CD4-positive, alpha-beta T cell (primary cell): Measurements from ENCODE around the gene SPATA9. TPM values are rescaled to one million over a fixed set of nuclear protein-coding genes. Genes with fewer than 3 reads are reported as not detected.

Source experiments
- ATAC-seq: fragments of 200-7000 bp; cut with Tn5 transposase; one replicate; pipeline ENCODE4 v1.10.0; 2022; ENCODE audit warnings: mild to moderate bottlenecking; ENCODE audit not compliant: poor library complexity
- CTCF ChIA-PET: fragments of 350-600 bp; sonication (Branson Sonifier 250); formaldehyde crosslinking; loops from one replicate; lab custom pipeline; 2021; ENCODE audit warnings: antibody characterized with exemption, inconsistent platforms; lab: Charles Lee
- POLR2A ChIA-PET: fragments of 350-600 bp; sonication (Branson Sonifier 250); formaldehyde crosslinking; loops from one replicate; lab custom pipeline; 2021; ENCODE audit warnings: antibody characterized with exemption, inconsistent platforms; lab: Charles Lee
- DNase-seq, 14 experiments: peaks; one replicate each; pipeline ENCODE4 v3.0.0-alpha.2; 2013 to 2020; ENCODE audit warnings: mixed read lengths in 2 of 14
- H3K27ac ChIP-seq, 2 donors: one replicate each; pipeline versions ENCODE4 v1.5.1 to v1.7.0; 2013; ENCODE audit warnings: low read length in 2 of 2, low read depth in 1 of 2, mild to moderate bottlenecking in 1 of 2
- H3K27me3 ChIP-seq, 2 experiments: 1 replicate in 1 of 2; 2 replicates in 1 of 2; pipeline versions ENCODE4 v1.6.1 to v1.7.0; 2013; ENCODE audit warnings: low read length in 2 of 2, control low read depth in 1 of 2, mild to moderate bottlenecking in 1 of 2, moderate library complexity in 1 of 2; ENCODE audit not compliant: insufficient read depth in 2 of 2, control insufficient read depth in 1 of 2
- H3K36me3 ChIP-seq: one replicate; pipeline ENCODE4 v1.6.1; 2013; ENCODE audit warnings: low read length, control low read depth; ENCODE audit not compliant: insufficient read depth
- H3K4me1 ChIP-seq: one replicate; pipeline ENCODE4 v1.6.1; 2013; ENCODE audit warnings: low read length, control low read depth; ENCODE audit not compliant: insufficient read depth
- H3K4me3 ChIP-seq: one replicate; pipeline ENCODE4 v1.5.1; 2013; ENCODE audit warnings: mild to moderate bottlenecking, low read length, moderate library complexity
- H3K9me3 ChIP-seq, 2 experiments: 1 replicate in 1 of 2; 2 replicates in 1 of 2; pipeline versions ENCODE4 v1.6.1 to v1.7.0; 2013; ENCODE audit warnings: low read length in 2 of 2, mild to moderate bottlenecking in 2 of 2, control low read depth in 1 of 2, moderate library complexity in 1 of 2; ENCODE audit not compliant: control insufficient read depth in 1 of 2, insufficient read depth in 1 of 2
- H3K27ac Mint-ChIP-seq: one replicate; pipeline ENCODE4 v1.8.0; 2020; ENCODE audit warnings: mixed read lengths
- H3K27me3 Mint-ChIP-seq: one replicate; pipeline ENCODE4 v1.8.0; 2021; ENCODE audit warnings: mixed read lengths
- H3K36me3 Mint-ChIP-seq: one replicate; pipeline ENCODE4 v1.8.0; 2021; ENCODE audit warnings: low read depth, mixed read lengths
- H3K4me1 Mint-ChIP-seq: one replicate; pipeline ENCODE4 v1.8.0; 2021; ENCODE audit warnings: low read depth, mixed read lengths
- H3K4me3 Mint-ChIP-seq: one replicate; pipeline ENCODE4 v1.8.0; 2020; ENCODE audit warnings: mild to moderate bottlenecking, mixed read lengths
- H3K9me3 Mint-ChIP-seq: one replicate; pipeline ENCODE4 v1.8.0; 2020; ENCODE audit warnings: mixed read lengths
- CTCF ChIP-seq: fragments of 200-600 bp; IDR thresholded peaks from one replicate; pipeline ENCODE4 v1.8.0; 2022; ENCODE audit warnings: antibody characterized with exemption, mild to moderate bottlenecking
- intact Hi-C, 2 experiments: fragments of 100-400 bp; cut with DNase I in 1 of 2; cut with micrococcal nuclease in 1 of 2; formaldehyde crosslinking; loops; one replicate each; pipeline versions ENCODE4 v1.15.1 to v1.9.0; 2023 to 2025; cut with DNase I, micrococcal nuclease
- total RNA-seq, 174 experiments: library from RNA in 2 of 174; stranded (reverse) in 2 of 174; gene quantifications; one replicate each; pipeline ENCODE4 v1.2.3 and lab custom pipeline; 2021 to 2026

Gene SPATA9
- total RNA-seq, 2 experiments from 2014 or later, result not detected

- no peaks in the 10 kb centered on the region for H3K36me3 Mint-ChIP-seq
- TF ChIP-seq CTCF, result no peak
- H3K27me3 ChIP-seq, result no peaks in the 10 kb centered on the region
- CTCF ChIA-PET, result no interaction called here
- no peak overlapping the region for H3K4me3 ChIP-seq
- H3K9me3 Mint-ChIP-seq, result no peaks in the 10 kb centered on the region
- intact Hi-C loops, result no loop called here
- no peak for ATAC-seq
- H3K27me3 Mint-ChIP-seq, result no peaks in the 10 kb centered on the region
- H3K27ac Mint-ChIP-seq, result no peak overlapping the region
- no peaks in the 10 kb centered on the region for H3K4me1 Mint-ChIP-seq
- no peaks in the 10 kb centered on the region for H3K4me1 ChIP-seq
- no peak overlapping the region for H3K27ac ChIP-seq
- DNase-seq, result no peak
- no peaks in the 10 kb centered on the region for H3K9me3 ChIP-seq
- POLR2A ChIA-PET, result interaction anchor here (1.0 kb wide), 1 partner anchor 213 kb away, joined by 3 read pairs; no protein-coding TSS in a partner anchor
- no peaks in the 10 kb centered on the region for H3K36me3 ChIP-seq
- H3K4me3 Mint-ChIP-seq, result no peak overlapping the region
Observed at GRCh38 chr5:95699337-95699736, 16.5 kb upstream of the SPATA9 start.

GRCh38 chr5:95697781-95698681, 15.2 kb upstream of the SPATA9 start:
- Histone ChIP-seq H3K36me3 (no peaks in the 10 kb centered on the region), H3K4me1 (no peaks in the 10 kb centered on the region), H3K27me3 (no peaks in the 10 kb centered on the region), H3K4me3 (no peak overlapping the region), H3K27ac (no peak overlapping the region), H3K9me3 (no peaks in the 10 kb centered on the region)
- no peak overlapping the region for H3K4me3 Mint-ChIP-seq
- TF ChIP-seq CTCF, result no peak
- no peaks in the 10 kb centered on the region for H3K36me3 Mint-ChIP-seq
- CTCF ChIA-PET, result no interaction called here
- DNase-seq (no peak), ATAC-seq (no peak)
- intact Hi-C loops, result no loop called here
- no peak overlapping the region for H3K27ac Mint-ChIP-seq
- H3K9me3 Mint-ChIP-seq, result no peaks in the 10 kb centered on the region
- POLR2A ChIA-PET, result interaction anchor here (1.0 kb wide), 1 partner anchor 214 kb away, joined by 3 read pairs; no protein-coding TSS in a partner anchor
- H3K27me3 Mint-ChIP-seq, result no peaks in the 10 kb centered on the region
- H3K4me1 Mint-ChIP-seq, result no peaks in the 10 kb centered on the region

- POLR2A ChIA-PET, result no interaction called here
- Histone ChIP-seq H3K9me3 (no peaks in the 10 kb centered on the region), H3K27ac (no peak overlapping the region), H3K27me3 (no peaks in the 10 kb centered on the region), H3K4me3 (no peak overlapping the region), H3K4me1 (no peaks in the 10 kb centered on the region), H3K36me3 (no peaks in the 10 kb centered on the region)
- Mint-ChIP-seq H3K9me3 (peaks cover 5% of the 10 kb centered on the region), H3K4me3 (no peak overlapping the region), H3K4me1 (no peaks in the 10 kb centered on the region), H3K27ac (no peak overlapping the region), H3K27me3 (no peaks in the 10 kb centered on the region), H3K36me3 (no peaks in the 10 kb centered on the region)
- TF ChIP-seq CTCF, result no peak
- ATAC-seq, result no peak
- DNase-seq, result no peak
- intact Hi-C loops, result no loop called here
- CTCF ChIA-PET, result no interaction called here
Observed at GRCh38 chr5:95690333-95690732, 7.5 kb upstream of the SPATA9 start.
